ENCODE results near the gene BET1L.
A peak's percentile ranks its signal among the peaks of the same experiment; 100 is the strongest.
"Not testable (repeated sequence)": the region's sequence is repeated elsewhere in the genome, so short reads cannot be mapped to it uniquely, and the experiment has no call there.

BET1L gene, protein sequence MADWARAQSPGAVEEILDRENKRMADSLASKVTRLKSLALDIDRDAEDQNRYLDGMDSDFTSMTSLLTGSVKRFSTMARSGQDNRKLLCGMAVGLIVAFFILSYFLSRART

DNA sequence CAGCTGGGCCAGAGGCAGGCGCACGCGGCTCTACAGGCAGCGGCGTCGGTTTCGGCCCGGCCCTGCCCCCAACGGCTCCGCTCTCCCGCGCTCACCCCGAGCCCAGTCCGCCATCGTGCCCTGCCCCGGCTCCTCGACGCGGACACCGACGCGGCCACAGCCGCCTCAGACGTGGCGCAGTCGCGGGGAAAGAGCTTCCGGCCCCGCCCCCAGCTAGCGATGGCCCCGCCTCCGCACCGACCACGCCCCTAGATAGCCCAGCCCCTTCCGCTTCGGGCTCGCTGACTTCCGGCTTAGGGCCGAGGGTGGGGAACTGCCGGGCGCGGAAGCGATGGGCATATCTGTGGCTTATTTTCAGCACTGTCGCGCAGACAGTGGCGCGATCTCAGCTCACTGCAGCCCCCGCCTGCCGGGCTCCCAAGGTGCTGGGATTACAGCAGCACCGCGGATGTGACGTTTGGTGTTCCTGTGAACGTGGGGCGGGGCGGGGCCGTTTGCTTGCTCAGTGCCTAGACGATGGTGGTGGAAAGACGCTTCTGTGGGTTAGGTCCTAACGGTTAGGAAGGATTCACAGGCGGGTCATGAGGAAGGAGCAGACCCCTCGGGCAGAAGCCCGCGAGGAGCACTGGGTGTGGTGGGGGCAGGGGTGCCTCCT is at the start of gene BET1L, which contains the start of gene RIC8A:
Gene BET1L (minus strand): TSS at position 192 of the 655 bp plus-strand sequence. CDS start 78 bp downstream, at position 114.
Gene RIC8A (plus strand): TSS at position 501 of the 655 bp plus-strand sequence. CDS start 1,147 bp downstream, outside the sequence.
- peak; percentile 93 for DNase-seq (ENCODE audit: low read depth)

- no peak for DNase-seq (ENCODE audit: low read depth)
Observed at GRCh38 chr11:255816-256215, 48.6 kb upstream of the BET1L start.

DNA sequence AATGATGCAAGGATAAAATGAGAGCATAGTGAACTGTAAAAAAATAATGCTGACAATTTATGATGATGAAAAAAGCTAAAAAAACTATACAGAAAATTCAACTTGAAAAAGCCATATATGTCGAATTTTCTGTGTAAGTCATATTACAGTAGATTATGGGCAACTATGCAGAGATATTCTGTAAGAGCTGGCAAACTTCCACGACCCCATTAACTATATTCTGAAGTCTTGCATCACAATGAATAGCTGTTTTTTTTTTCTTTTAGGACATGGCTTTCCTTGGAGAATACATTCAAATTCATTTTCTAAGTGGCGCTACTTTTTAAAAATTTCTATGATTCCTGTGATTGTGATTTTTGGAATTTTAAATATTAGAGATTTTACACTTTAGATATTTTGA is 48.0 kb upstream of the BET1L start:
- DNase-seq (ENCODE audit: low read depth), result no peak

DNA sequence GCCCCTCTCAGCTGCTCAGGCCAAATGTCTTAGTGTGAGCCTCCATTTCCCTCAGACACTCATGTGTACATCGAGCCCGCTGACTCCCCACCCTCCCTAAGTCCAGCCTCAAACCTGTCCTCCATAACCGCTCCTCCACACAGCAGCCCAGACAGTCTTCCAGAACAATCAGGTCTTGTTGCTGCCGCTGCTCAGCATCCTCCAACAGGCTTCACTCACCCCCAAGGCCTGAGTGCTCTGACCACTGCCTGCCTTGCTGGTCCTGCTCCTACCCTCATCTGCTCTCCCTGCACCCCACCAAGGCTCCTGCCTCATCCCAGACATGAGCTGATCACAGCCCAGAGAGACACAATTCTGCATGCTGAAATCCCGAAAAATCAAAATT is 46.7 kb upstream of the BET1L start:
- no peak for DNase-seq (ENCODE audit: low read depth)

DNA sequence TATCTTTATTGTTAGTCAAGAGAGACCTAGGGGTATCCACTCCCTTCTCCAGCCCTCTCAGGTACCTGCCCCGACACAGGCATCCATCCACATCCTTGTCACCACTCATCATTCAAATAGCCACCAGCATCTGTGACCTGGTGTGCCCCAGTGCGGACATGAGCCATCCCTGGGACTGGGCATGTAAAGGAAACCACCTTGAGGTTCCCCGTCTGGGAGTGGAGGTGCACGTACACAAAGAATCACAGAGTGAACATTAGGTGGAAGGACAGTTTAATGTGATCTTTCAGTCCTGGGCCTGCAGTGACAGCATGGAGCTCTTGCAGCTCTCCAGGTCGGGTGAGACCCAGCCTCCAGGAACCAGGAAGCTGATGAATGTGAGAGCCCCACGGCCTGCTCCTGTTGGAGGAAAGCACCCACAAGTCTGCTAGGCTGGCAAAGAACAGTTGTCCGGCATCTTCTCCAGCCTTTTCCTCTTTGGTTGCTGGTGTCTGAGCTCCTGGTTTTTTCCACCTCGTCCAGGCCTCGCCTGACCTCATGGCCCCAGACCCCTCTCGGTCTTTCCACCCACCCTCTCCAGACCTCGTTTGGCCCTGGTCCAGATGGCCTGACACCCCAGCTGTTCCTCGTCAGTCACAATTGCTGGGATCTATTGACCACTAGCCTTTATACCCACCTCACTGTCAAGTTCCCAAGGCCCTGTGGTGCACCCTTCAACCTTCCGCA is 46.1 kb upstream of the BET1L start:
- no peak for DNase-seq (ENCODE audit: low read depth)

DNA sequence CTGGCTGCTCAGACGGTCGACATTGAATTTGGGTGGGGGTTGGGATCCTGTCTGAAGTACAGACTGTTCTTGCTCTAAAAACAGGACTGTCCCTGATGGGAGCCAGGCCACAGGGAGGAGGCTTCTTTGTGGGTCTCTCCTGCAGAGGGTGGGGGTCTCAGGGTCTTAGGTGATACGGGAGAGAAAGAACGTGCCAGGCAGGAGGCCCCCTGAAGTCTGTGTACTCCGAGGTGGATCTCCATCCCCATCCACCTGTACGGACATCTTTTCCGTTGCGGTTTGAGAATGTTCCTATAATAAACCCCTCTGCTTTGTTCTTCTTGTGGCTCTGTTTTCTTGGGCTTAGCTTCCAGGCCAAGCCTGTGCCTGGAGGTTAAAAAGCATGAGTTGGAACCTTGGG is 45.5 kb upstream of the BET1L start:
- DNase-seq (ENCODE audit: low read depth), result no peak

DNA sequence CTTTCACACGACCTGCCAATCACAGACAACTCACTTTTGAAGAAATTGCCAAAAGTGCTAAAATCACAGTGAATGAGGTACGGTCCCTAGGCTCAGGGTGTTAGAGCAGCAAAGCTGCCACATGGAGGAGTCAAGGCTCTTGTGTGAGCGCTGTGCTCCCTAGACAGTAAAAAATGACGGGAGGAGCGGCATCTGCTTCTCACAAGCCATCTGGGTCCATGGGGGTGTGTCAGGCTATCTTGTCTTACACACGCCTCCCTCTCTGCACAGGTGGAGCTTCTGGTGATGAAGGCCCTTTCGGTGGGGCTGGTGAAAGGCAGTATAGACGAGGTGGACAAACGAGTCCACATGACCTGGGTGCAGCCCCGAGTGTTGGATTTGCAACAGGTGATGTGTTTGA is 44.4 kb upstream of the BET1L start:
- DNase-seq (ENCODE audit: low read depth), result no peak

DNA sequence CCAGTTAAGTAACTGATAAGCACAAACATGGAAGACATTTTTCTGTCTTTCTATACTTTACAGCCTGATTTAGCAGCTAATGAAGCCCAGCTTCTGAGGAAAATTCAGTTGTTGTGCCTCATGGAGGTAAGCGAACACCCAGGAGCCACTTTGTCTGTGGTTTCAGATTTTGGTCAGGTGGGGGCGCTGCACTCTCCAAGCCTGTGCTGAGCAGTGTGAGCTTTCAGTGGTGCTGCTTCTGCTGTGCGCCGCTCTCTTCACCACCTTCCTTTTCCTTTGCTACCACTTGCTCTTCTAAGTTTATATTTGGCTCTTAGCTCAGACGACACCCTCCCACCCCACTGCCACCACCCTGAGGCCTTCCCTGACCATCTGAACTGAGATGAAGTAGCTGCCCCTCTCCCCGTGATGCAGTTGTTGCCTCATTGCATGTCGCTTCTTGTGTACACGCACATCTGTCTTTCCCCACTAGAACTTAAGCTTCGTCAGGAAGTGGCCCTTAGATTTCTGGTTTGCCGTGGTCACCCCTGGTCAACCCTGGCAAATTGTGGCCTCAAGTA is 43.6 kb upstream of the BET1L start:
- peak; percentile 74 for DNase-seq (ENCODE audit: low read depth)

DNA sequence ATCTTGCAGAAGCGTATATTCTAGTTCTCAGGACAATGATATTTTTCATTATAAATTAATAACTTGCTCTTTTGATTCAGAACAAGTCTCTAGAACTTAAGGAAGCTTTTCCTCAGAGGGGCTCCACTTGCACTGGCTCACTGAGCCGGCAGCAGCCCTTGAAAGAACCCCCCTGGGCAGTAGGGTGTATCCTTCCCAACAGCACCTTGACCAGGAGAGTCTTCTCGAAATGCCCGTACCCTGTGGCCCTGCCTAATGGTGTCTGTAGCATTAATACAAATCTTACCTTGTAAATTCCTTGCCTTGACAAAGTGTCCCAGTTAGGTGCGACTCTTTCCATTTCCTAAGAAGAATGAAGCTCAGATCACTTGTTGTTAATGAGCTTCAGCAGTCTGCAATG is 43.1 kb upstream of the BET1L start:
- no peak for DNase-seq (ENCODE audit: low read depth)

DNA sequence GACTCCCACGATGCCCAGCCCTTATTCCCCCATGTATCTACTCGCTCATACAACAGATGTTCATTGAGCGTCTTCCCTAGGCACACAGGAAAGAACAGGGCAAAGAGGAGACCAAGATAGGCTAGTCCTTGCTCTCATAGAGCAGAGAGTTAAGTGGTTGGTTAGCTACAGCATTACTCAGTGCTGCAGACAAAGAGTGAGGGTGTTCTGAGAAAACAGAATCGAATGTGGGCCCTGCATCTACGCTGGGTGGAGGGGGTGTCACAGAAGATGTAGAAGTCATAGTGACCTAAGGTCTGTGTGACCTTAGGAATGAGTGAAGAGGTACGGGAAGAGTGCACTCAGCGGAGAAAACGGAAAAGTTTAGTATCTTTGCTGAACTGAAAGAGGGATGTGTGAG is 41.9 kb upstream of the BET1L start:
- DNase-seq (ENCODE audit: low read depth), result no peak

- DNase-seq (ENCODE audit: low read depth), result no peak
Observed at GRCh38 chr11:244376-244775, 37.2 kb upstream of the BET1L start.

- no peak for DNase-seq (ENCODE audit: low read depth)
Observed at GRCh38 chr11:241634-242033, 34.4 kb upstream of the BET1L start.

- no peak for DNase-seq (ENCODE audit: low read depth)
Observed at GRCh38 chr11:240315-240714, 33.1 kb upstream of the BET1L start.

DNA sequence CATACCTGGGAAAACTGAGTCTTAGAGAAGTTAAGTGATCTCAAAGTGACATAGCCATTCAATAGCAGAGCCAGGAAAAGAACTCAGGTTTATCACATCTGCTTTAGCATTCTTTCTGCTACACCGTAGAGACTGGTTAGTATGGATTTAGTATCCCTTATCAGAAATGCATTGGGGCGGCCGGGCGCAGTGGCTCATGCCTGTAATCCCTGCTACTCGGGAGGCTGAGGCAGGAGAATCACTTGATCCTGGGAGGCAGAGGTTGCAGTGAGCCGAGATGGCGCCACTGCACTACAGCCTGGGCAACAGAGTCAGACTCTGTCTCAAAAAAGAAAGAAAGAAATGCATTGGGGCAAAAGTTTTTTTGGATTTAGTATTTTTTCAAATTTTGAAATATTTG is 31.1 kb upstream of the BET1L start:
- not testable (repeated sequence) for DNase-seq (ENCODE audit: low read depth)

GRCh38 chr11:236774-237767 is 29.9 kb upstream of the BET1L start, which contains the start of gene PSMD13:
TSS of gene PSMD13 (plus strand) at chr11:236976. CDS start at chr11:237050, 74 bp downstream.
- DNase-seq (ENCODE audit: low read depth), result peak; percentile 81

DNA sequence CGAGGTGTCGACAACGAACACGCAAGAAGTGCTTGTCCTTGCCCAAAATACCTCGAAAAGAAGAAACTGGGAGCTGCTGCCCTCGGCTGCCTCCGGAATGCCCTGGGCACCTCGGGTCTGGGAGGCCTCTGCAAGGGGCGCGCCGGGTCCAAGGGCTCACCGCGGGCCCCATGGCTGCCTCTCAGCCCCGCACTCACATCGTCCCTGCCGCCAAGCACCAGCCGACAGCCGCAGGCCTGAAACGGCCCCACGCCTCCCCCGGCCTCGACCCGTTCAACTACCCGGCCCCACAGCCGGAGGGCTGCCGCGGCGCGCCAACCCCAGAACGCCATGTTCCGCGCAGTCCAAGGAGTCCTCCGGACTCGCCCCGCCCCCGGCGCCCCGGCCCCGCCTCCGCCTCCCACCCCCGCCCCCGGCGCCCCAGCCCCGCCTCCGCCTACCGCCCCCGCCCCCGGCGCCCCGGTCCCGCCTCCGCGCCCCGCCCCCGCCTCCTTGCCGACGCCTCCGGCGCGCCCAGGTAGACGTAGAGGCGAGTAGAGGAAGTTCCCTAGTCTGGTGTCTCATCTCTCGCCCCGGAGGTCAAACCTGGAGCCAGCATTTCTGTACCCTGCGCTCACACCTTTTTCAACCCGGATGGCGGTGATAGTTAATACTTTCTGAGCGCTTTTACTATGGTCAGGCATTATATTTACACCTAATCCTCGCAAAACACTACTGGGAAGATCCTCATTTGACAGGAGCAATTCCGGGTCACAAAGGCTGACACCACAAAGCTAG is 29.0 kb upstream of the BET1L start, which contains the start of gene SIRT3:
Gene SIRT3 (minus strand): TSS at position 346 of the 777 bp plus-strand sequence. CDS start 14 bp downstream, at position 332.
- DNase-seq (ENCODE audit: low read depth), result peak; percentile 79

DNA sequence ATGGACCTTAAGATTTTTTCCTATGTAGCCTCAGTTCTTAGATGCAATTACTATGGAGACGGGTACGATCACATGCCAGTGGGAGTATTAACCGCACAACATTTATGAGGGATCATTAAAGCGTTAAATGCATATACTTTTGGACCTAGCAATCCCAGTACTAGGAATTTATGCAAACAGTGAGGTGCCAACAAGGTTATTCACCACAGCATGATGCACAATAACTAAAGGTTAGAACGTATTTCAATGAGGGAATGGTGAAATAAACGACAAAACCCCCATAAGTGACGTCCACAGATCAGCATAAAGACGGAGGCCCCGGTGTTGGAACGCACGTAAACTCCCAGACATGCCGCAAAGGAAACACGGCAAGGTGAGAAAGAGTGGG is 28.4 kb upstream of the BET1L start:
- peak; percentile 53 for DNase-seq (ENCODE audit: low read depth)

- no peak for DNase-seq (ENCODE audit: low read depth)
Observed at GRCh38 chr11:235180-235579, 28.0 kb upstream of the BET1L start.

DNA sequence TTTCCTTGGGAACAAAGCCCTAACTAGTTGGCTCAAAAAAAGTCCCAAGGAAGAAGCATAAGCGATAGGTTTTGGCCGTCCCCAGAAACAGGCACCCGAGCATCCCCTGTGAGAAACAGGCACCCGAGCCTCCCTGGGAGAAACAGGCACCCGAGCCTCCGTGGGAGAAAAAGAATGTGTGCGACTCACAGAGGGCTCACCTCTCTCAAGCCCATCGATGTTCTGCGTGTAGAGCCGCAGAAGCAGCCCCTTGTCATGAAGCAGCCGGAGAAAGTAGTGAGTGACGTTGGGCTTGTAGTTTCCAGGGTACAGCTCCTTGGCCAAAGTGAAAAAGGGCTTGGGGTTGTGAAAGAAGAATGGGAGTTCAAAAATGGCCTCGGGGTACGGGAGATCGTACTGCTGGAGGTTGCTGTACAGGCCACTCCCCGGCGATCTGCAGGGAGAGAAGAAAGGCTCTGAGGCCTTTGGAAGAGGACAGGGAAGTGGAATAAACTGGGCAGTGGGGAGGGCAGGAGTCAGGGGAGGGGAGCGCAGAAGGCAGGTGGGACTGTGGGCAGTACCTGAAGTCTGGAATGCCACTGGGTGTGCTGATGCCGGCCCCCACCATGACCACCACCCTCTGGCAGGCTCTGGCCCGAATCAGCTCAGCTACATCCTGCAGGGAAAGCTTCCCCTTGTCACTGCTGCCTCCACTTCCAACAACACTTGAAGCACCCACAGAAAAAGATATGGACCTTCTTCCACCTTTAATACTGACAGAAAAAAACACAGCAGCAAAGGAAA is 25.8 kb upstream of the BET1L start:
- DNase-seq (ENCODE audit: low read depth), result no peak

- DNase-seq (ENCODE audit: low read depth), result no peak
Observed at GRCh38 chr11:230431-230830, 23.2 kb upstream of the BET1L start.

All from stimulated activated CD8-positive, alpha-beta memory T cell treated with anti-CD3 and anti-CD28 coated beads, Interleukin-12 subunit alpha, Interleukin-12 subunit beta, amount 100 ng/mL, for 1 hour (primary cell).